Esophagus squamous epithelium (tissue), 4 donors: ENCODE data around the gene ZBTB4.

Source experiments
- CTCF ChIP-seq, 6 experiments: fragments of 450-650 bp in 4 of 6; fragments of 200-600 bp in 2 of 6; sonication (generic) in 2 of 6; IDR thresholded peaks; one replicate each; pipeline ENCODE4 v1.5.1; 2016 to 2019; ENCODE audit warnings: antibody characterized with exemption in 6 of 6, mild to moderate bottlenecking in 4 of 6, moderate library complexity in 4 of 6
- POLR2A ChIP-seq, 4 donors: fragments of 450-650 bp; IDR thresholded peaks; one replicate each; pipeline ENCODE4 v1.6.1; 2017; ENCODE audit warnings: antibody characterized with exemption in 4 of 4, mild to moderate bottlenecking in 4 of 4, moderate library complexity in 3 of 4

- TF ChIP-seq CTCF (IDR thresholded peaks at IDR 0.05) (no peak), POLR2A (IDR thresholded peaks at IDR 0.05) (no peak)
Measured at GRCh38 chr17:7464081-7464480, 15.3 kb downstream of the ZBTB4 start.
